H1 (cell line): ENCODE data around the gene SLC31A2. TPM values are rescaled to one million over a fixed set of nuclear protein-coding genes. Genes with fewer than 3 reads are reported as not detected.

ENCODE experiments used
- ATF3 ChIP-seq: IDR thresholded peaks from 2 replicates; pipeline ENCODE4 v1.6.1; 2011; ENCODE audit warnings: low read depth, mild to moderate bottlenecking, low read length; ENCODE audit not compliant: insufficient read depth
- CHD7 ChIP-seq: fragments of 300-600 bp; sonication (generic); IDR thresholded peaks from 2 replicates; pipeline ENCODE4 v1.7.1; 2012; ENCODE audit warnings: low read length, moderate library complexity, mild to moderate bottlenecking, inconsistent platforms; ENCODE audit not compliant: insufficient replicate concordance
- GABPA ChIP-seq: IDR thresholded peaks from 2 replicates; pipeline ENCODE4 v1.6.1; 2011; ENCODE audit warnings: mild to moderate bottlenecking, low read length, moderate library complexity, borderline replicate concordance; ENCODE audit not compliant: insufficient read depth
- HDAC6 ChIP-seq: IDR thresholded peaks from one replicate; pipeline ENCODE4 v1.7.1; 2012; ENCODE audit warnings: low read depth, mild to moderate bottlenecking, inconsistent platforms, low read length, moderate library complexity
- NRF1 ChIP-seq: IDR thresholded peaks from 2 replicates; pipeline ENCODE4 v1.6.1; 2011; ENCODE audit warnings: mild to moderate bottlenecking, low read depth, low read length, improper control_type of control experiment
- polyA plus RNA-seq, 7 experiments: library from polyadenylated mRNA; depleted of rRNA in 3 of 7; stranded (reverse) in 5 of 7; unstranded in 2 of 7; fragments of >200 nt in 5 of 7; fragments of 200-250 nt in 2 of 7; gene quantifications; 1 replicate in 5 of 7; 2 replicates in 1 of 7; 4 replicates in 1 of 7; pipeline versions ENCODE4 v1.2.1 to v1.2.3, GENCODE V29; 2011 to 2013; ENCODE audit warnings: missing spikeins in 2 of 7, mixed read lengths in 2 of 7
- total RNA-seq: library from RNA; stranded (reverse); fragmentation: NEBNext Ultra II Directional; extraction: Animal tissue kit (Norgen Biotek cat#: 25700); gene quantifications from 2 replicates; pipeline ENCODE4 v1.2.1, GENCODE V29; 2021

The SLC31A2 gene
- total and polyA plus RNA-seq, 2 of the 8 experiments (the other 6 are each of a cell fraction or from before 2014, with no cell fraction given): 2.0 to 2.9 TPM

GRCh38 chr9:113164536-113165300 is 13.9 kb downstream of the SLC31A2 start (continued):
- no peak for TF ChIP-seq CHD7
- TF ChIP-seq ATF3: no peak
- TF ChIP-seq HDAC6: no peak
- no peak for TF ChIP-seq GABPA
- TF ChIP-seq NRF1: no peak
